Astrocyte of the spinal cord (primary cell): ENCODE measurements around the gene GART.

Experiments used
- DNase-seq: peaks from one replicate; pipeline ENCODE4 v3.0.0; 2011; ENCODE audit warnings: low read depth, low spot score
- H3K4me3 ChIP-seq: 2 replicates; pipeline ENCODE4 v1.5.1; 2011; ENCODE audit warnings: low read depth, mild to moderate bottlenecking, low read length, moderate library complexity
- CTCF ChIP-seq: IDR thresholded peaks from 2 replicates; pipeline ENCODE4 v1.5.1; 2012; ENCODE audit warnings: low read depth, mild to moderate bottlenecking, low read length, inconsistent platforms
- in situ Hi-C: cut with HindIII; loops from 2 replicates; pipeline ENCODE4 v1.10.0; 2017; ENCODE audit warnings: low sequenced_read_pairs

Gene GART

GRCh38 chr21:33541756-33542639, at the start of gene GART:
Gene GART, minus strand, starts transcription at chr21:33542117. Its CDS starts 2,802 bp downstream, at chr21:33539315.
- peak within 1 kb of the TSS; percentile 89 for H3K4me3 ChIP-seq
- no peak for TF ChIP-seq CTCF
- DNase-seq, result peak; percentile 77
- in situ Hi-C loops, result no loop called here

- peak within 1 kb of the TSS; percentile 86 for H3K4me3 ChIP-seq
- peak; percentile 80 for DNase-seq
- in situ Hi-C loops, result no loop called here
- no peak for TF ChIP-seq CTCF
Measured at GRCh38 chr21:33588485-33589335, 46.8 kb upstream of the GART start, which contains the start of gene DONSON. Gene DONSON, minus strand, starts transcription at chr21:33588684. Its CDS starts 43 bp downstream, at chr21:33588641.

- in situ Hi-C loops, result no loop called here
Measured at GRCh38 chr21:33587792-33588484, 46.0 kb upstream of the GART start.

GRCh38 chr21:33586927-33587326, 45.0 kb upstream of the GART start:
- H3K4me3 ChIP-seq, result no peak overlapping the region
- in situ Hi-C loops, result no loop called here
- no peak for DNase-seq
- no peak for TF ChIP-seq CTCF

More at GRCh38 chr21:33587792-33588484, 46.0 kb upstream of the GART start:
- TF ChIP-seq CTCF, result no peak
- peak overlapping the region; percentile 86 for H3K4me3 ChIP-seq
- peak; percentile 29 for DNase-seq

- TF ChIP-seq CTCF, result no peak
- H3K4me3 ChIP-seq, result no peak overlapping the region
- in situ Hi-C loops, result no loop called here
- no peak for DNase-seq
Measured at GRCh38 chr21:33584455-33584854, 42.5 kb upstream of the GART start.
